HepG2 (cell line): Measurements from ENCODE around the gene MYH16. TPM values are rescaled to one million over a fixed set of nuclear protein-coding genes. Genes with fewer than 3 reads are reported as not detected.

Experiments
- ATAC-seq: fragments of 200-7000 bp; cut with Tn5 transposase; 3 replicates; pipeline ENCODE4 v1.9.1; 2020; ENCODE audit warnings: mild to moderate bottlenecking, moderate library complexity
- BruUV-seq: library from RNA; stranded (reverse); fragments of 400-500 nt; replicated peaks from 2 replicates; lab custom pipeline; 2021; lab: Mats Ljungman, UMichigan
- CTCF ChIA-PET: fragments of 300-600 bp; formaldehyde crosslinking; extraction: SDS; loops from one replicate; lab custom pipeline; 2021; ENCODE audit warnings: low total read pairs, inconsistent platforms, low intra/inter-chr PET ratio; lab: Yijun Ruan, JAX
- POLR2A ChIA-PET: fragments of 350-600 bp; sonication (Branson Sonifier 250); formaldehyde crosslinking; loops from one replicate; lab custom pipeline; 2020; ENCODE audit warnings: antibody characterized with exemption, inconsistent platforms; lab: Yijun Ruan, JAX
- DNase-seq: peaks from one replicate; pipeline ENCODE4 v3.0.0-alpha.2; 2015; ENCODE audit warnings: low spot score
- FAIRE-seq: peaks from 3 replicates; lab custom pipeline; 2011; peaks lifted over from hg19 to GRCh38; lab: Jason Lieb, UNC
- H2AFZ ChIP-seq: one replicate; pipeline ENCODE4 v1.6.1; 2011; ENCODE audit warnings: low read length, inconsistent platforms
- H3K27ac ChIP-seq: fragments of 300-600 bp; 3 replicates; pipeline ENCODE4 v1.8.0; 2011; ENCODE audit warnings: mixed run types, mild to moderate bottlenecking, mixed read lengths, low read length, inconsistent platforms; ENCODE audit not compliant: insufficient read depth; ENCODE audit errors: extremely low read length
- H3K27me3 ChIP-seq, 2 experiments: fragments of 200-600 bp in 1 of 2; 2 replicates in 1 of 2; 3 replicates in 1 of 2; pipeline versions ENCODE4 v1.6.0 to v1.8.0; 2011; ENCODE audit warnings: low read length in 2 of 2, mild to moderate bottlenecking in 2 of 2, moderate library complexity in 2 of 2, inconsistent platforms in 1 of 2; ENCODE audit not compliant: insufficient read depth in 2 of 2, control insufficient read depth in 1 of 2
- H3K36me3 ChIP-seq, 2 experiments: fragments of 200-600 bp in 1 of 2; replicated peaks in 1 of 2; 2 replicates in 1 of 2; 3 replicates in 1 of 2; pipeline versions ENCODE4 v1.5.1 to v1.8.0; 2011; ENCODE audit warnings: low read length in 2 of 2, inconsistent platforms in 1 of 2; ENCODE audit not compliant: insufficient read depth in 2 of 2, control insufficient read depth in 1 of 2
- H3K4me1 ChIP-seq: 2 replicates; pipeline ENCODE4 v1.5.1; 2012; ENCODE audit warnings: low read length, inconsistent platforms; ENCODE audit not compliant: insufficient read depth
- H3K4me2 ChIP-seq: 2 replicates; pipeline ENCODE4 v1.6.0; 2011; ENCODE audit warnings: low read depth, low read length, inconsistent platforms
- H3K4me3 ChIP-seq, 3 experiments: fragments of 200-600 bp in 1 of 3; sonication (generic), shearing (Covaris generic) in 1 of 3; replicated peaks in 1 of 3; 2 replicates each; pipeline ENCODE4 v1.5.1; 2011 to 2016; ENCODE audit warnings: low read length in 3 of 3, inconsistent platforms in 2 of 3, low read depth in 2 of 3, mild to moderate bottlenecking in 2 of 3, control low read depth in 1 of 3, mixed read lengths in 1 of 3; ENCODE audit not compliant: insufficient read depth in 1 of 3
- H3K79me2 ChIP-seq: one replicate; pipeline ENCODE4 v1.6.1; 2011; ENCODE audit warnings: low read length, inconsistent platforms; ENCODE audit not compliant: insufficient read depth
- H3K9ac ChIP-seq: 2 replicates; pipeline ENCODE4 v1.6.0; 2011; ENCODE audit warnings: mild to moderate bottlenecking, low read depth, low read length, inconsistent platforms; ENCODE audit not compliant: insufficient read depth
- H3K9me3 ChIP-seq: 2 replicates; pipeline ENCODE4 v1.5.1; 2012; ENCODE audit warnings: mild to moderate bottlenecking, low read length
- H4K20me1 ChIP-seq: 2 replicates; pipeline ENCODE4 v1.6.0; 2011; ENCODE audit warnings: inconsistent platforms, mild to moderate bottlenecking, low read length, moderate library complexity; ENCODE audit not compliant: insufficient read depth
- ARNT2 ChIP-seq: sonication (generic); formaldehyde crosslinking; IDR thresholded peaks from 2 replicates; pipeline ENCODE4 v1.8.0; 2022; ENCODE audit warnings: mild to moderate bottlenecking, low read depth, missing genetic modification reagents, moderate library complexity
- CREB3 ChIP-seq: sonication (generic); formaldehyde crosslinking; IDR thresholded peaks from 2 replicates; pipeline ENCODE4 v1.5.0; 2020; ENCODE audit warnings: missing genetic modification reagents
- KDM5B ChIP-seq: sonication (generic); formaldehyde crosslinking; IDR thresholded peaks from 2 replicates; pipeline ENCODE4 v1.4.0; 2020; ENCODE audit warnings: missing genetic modification reagents, mild to moderate bottlenecking, borderline replicate concordance
- NFYC ChIP-seq: IDR thresholded peaks from 2 replicates; pipeline ENCODE4 v1.6.1; 2016; ENCODE audit warnings: missing genetic modification reagents, missing compliant biosample characterization
- YY1 ChIP-seq: IDR thresholded peaks from 2 replicates; pipeline ENCODE4 v1.6.1; 2011; ENCODE audit warnings: low read length, low read depth, moderate library complexity, mild to moderate bottlenecking; ENCODE audit not compliant: insufficient read depth, insufficient replicate concordance
- ZNF263 ChIP-seq: sonication (generic); formaldehyde crosslinking; IDR thresholded peaks from 2 replicates; pipeline ENCODE4 v1.4.0; 2020; ENCODE audit warnings: missing genetic modification reagents
- ZNF282 ChIP-seq: fragments of 450-650 bp; IDR thresholded peaks from 2 replicates; pipeline ENCODE4 v1.6.1; 2018; ENCODE audit not compliant: partially characterized antibody
- WGBS: methylation state at CpG from one replicate; pipeline ENCODE4 v1.1.6; 2017; ENCODE audit warnings: low lambda C conversion rate; 5-methylcytosine and 5-hydroxymethylcytosine counted together
- in situ Hi-C: cut with HindIII; loops from 2 replicates; pipeline ENCODE4 v1.10.0; 2017; ENCODE audit warnings: low pct_unique_long_range_greater_than_20kb; ENCODE audit not compliant: extremely low pct_ligation_motif_present
- intact Hi-C: fragments of 100-400 bp; cut with micrococcal nuclease; formaldehyde crosslinking; loops from one replicate; pipeline ENCODE4 v1.10.0; 2022; ENCODE audit not compliant: unreplicated experiment
- polyA plus RNA-seq, 8 experiments: library from polyadenylated mRNA; depleted of rRNA in 3 of 8; stranded (reverse) in 7 of 8; unstranded in 1 of 8; fragments of >200 nt; fragmentation: Illumina TruSeq in 4 of 8; extraction: Trizol in 4 of 8; gene quantifications; 2 replicates each; pipeline versions ENCODE4 v1.2.1 to v1.2.3, GENCODE V29; 2011 to 2016; ENCODE audit warnings: low read depth in 4 of 8, missing spikeins in 1 of 8, mixed read lengths in 1 of 8; ENCODE audit not compliant: insufficient read depth in 1 of 8
- total RNA-seq, 5 experiments: library from RNA; depleted of rRNA; stranded (reverse); fragments of >200 nt; fragmentation: Illumina TruSeq; extraction: Trizol; gene quantifications; 2 replicates each; pipeline ENCODE4 v1.2.3, GENCODE V29; 2016; ENCODE audit warnings: low read depth in 1 of 5

Gene MYH16
- total and polyA plus RNA-seq, 2 of the 13 experiments (the other 11 are each of a cell fraction or from before 2014, with no cell fraction given), result 0.05 to 0.15 TPM

GRCh38 chr7:99325001-99325493, 52.4 kb downstream of the MYH16 start:
- 31% methylated on average over 14 of the region's 14 CpGs for WGBS
- H3K79me2 ChIP-seq, result peaks cover 38% of the 10 kb centered on the region

More at GRCh38 chr7:99325001-99325493, 52.4 kb downstream of the MYH16 start:
- no peaks in the 10 kb centered on the region for H3K9me3 ChIP-seq
- H3K9ac ChIP-seq, result peak overlapping the region; percentile 92
- peak overlapping the region; percentile 83 for H3K27ac ChIP-seq
- H3K4me2 ChIP-seq, result peak overlapping the region; percentile 71
- H2AFZ ChIP-seq, result no peak overlapping the region
- intact Hi-C loops, result no loop called here
- H3K27me3 ChIP-seq, result no peaks in the 10 kb centered on the region; a peak in 1 of 5 replicates
- peak; percentile 5; the same call in 2 of the 3 replicates for ATAC-seq
- CTCF ChIA-PET, result no interaction called here
- H3K36me3 ChIP-seq, result 0 out of 5 replicates have a peak, but pooled peaks cover 0 to 4% of the 10 kb centered on the region in 2 experiments
- peak overlapping the region; percentile 83 to 99 (median 92) for H3K4me3 ChIP-seq
- TSS peak; percentile 92 for BruUV-seq
- peaks cover 44% of the 10 kb centered on the region for H3K4me1 ChIP-seq
- FAIRE-seq, result no peak
- TF ChIP-seq ZNF263 (CRISPR knock-in tag), result 0 out of 2 replicates have a peak, but pooled peaks have one; percentile 3
- TF ChIP-seq ARNT2 (CRISPR knock-in tag), result no peak
- no peak for TF ChIP-seq ZNF282
- 0 out of 2 replicates have a peak, but pooled peaks have one; percentile 0 for TF ChIP-seq CREB3
- TF ChIP-seq NFYC (CRISPR knock-in tag), result no peak
- no peak for TF ChIP-seq KDM5B (CRISPR knock-in tag)
- TF ChIP-seq YY1, result peak; percentile 52
- no peaks in the 10 kb centered on the region for H4K20me1 ChIP-seq
- POLR2A ChIA-PET, result interaction anchor here (0.5 to 1.5 kb wide), 7 partner anchors 15 to 215 kb away, joined by 3 to 5 read pairs (median 3); partner anchors contain the start of genes BUD31 and PDAP1
- in situ Hi-C loops, result no loop called here
- no peak for DNase-seq
